ENCODE measurements around the gene ZNF239.
"Not testable (repeated sequence)": the region's sequence is repeated elsewhere in the genome, so short reads cannot be mapped to it uniquely, and the experiment has no call there.

Gene ZNF239

DNA sequence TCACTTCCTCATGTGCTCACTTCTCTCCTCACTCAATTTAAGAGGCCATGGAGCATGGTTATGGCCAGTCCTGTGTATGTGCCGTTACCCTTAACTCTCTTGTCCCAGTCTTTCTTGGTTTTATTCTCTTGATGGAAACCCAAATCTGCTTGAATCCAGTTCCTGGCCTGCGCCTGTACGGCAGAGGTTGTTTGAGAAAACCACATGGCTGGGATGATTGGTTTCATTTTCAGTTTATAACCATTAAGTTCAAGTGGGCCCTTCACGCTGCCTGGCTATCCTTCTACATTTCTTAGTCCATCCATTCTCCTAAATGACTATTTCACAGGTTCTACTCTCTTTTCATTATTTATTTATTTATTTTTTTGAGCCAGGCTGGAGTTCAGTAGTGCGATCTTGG is 1.6 kb upstream of the ZNF239 start:
- DNase-seq = no peak

DNA sequence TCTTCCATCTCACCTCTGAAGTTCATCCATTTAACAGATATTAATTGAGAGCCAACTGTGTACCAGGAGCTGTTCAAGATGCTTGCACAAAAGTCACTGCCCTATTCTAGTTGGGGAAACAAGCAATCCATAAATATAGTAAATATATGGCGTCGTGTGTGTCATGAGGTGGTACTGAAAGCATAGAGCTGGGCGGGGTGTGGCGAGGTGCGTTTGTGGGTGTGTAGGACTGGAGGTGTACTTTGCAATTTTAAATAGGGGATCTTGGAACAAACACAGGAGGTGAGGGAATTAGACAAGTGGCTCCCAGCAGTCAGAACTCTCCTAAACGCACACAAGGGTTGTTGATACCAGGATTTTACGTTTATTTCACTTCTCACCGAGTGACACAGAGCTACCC is 490 bp upstream of the ZNF239 start:
- no peak for DNase-seq

DNA sequence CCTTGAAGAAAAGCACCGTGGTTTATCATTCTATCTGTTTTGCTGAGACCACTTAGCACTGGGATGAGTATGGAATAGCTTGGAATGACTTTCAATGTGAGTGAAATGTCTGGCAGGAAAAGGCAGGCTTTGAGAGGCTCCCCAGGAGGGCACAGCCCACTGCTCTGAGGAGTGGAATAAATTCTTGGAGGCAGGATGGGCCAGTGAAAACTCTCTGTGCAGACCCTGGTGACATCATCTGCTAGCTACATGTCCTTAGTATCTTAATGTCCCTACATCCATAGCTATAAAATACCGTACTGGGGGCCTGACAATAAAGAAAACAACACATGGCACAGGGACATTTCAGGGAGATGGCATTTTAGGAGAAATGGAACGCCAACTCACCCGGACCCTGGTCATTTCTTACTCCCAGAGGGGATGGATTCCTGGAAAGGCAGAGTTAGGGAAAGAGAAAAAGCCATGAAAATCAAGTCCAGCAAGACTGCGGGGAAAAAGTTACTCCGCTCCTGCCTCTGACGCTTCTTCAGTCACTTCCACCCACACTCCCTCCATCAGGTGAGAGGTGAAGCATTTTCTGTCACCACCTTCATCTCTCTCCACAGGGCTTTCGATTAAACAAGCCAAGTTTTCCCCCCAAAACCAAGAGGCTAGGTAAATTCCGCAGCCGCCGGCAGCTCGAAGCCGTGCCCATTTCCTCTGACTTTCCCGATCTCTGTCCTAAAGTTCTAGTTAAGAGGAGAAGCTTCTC is 991 bp downstream of the ZNF239 start:
- DNase-seq = peak; percentile 13

DNA sequence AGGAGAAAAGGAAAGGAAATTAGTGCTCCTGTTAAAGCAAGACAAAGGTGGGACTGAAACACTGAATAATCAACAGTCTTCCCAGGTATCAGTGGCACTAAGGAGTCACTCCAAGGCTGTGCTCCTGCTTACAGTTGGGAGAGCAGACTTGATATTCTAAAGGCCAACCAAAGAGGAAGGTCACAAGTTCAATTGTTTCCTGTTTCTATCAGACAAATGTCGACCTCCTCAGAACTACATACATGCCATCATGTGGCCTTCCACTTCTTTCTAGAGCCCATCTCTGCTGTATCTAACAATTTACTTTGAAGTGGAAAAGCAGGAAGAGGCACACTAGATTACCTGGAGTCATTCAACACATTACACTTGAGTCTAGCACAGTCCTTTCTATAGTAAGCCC is 3.4 kb downstream of the ZNF239 start:
- DNase-seq = no peak

DNA sequence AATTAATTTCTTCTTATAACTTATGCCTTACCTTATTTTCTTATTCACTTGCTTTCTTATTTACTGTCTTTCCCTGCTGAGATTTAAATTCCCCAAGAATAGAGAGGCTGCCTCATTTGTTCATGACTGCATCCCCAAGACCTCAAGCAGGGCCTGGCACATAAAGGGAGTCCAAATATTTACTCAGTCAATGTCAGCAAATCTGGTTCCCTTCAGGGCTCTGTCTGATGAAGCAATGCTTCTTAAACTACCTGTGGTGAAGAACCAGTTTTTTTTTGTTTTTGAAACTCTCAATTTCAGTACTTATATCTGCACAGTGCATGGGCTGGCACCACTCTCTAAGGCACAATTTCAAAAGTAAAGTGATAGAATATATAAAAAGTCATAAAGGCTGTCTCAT is 4.7 kb downstream of the ZNF239 start:
- DNase-seq = no peak

DNA sequence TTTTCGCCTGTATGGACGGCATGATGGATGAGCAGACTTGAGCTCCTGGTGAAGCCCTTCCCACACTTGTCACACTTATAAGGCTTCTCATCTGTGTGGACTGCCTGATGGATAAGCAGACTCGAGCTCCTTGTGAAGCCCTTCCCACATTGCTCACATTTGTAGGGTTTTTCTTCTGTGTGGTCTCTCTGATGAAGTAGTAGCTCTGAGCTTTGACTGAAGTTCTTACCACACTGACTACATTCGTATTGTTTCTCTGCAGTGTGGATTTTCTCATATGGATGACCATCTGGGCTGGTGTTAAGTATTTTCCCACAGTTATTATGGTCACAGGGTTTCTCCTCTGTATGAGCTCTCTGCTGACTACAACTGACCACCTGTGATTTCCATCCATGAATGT is 17.2 kb downstream of the ZNF239 start:
- DNase-seq = no peak

DNA sequence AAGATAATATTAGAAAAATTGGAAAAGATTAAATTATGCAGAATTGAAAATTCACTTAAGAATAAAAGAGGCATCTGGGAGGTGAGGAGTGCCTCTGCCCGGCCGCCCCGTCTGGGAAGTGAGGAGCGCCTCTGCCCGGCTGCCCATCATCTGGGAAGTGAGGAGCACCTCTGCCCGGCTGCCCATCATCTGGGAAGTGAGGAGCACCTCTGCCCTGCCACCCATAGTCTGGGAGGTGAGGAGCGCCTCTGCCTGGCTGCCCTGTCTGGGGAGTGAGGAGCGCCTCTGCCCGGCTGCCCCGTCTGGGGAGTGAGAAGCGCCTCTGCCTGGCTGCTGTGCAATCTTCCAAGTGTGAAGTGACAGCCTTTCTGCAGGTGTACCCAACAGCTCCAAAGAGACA is 30.7 kb downstream of the ZNF239 start:
- DNase-seq = not testable (repeated sequence)

DNA sequence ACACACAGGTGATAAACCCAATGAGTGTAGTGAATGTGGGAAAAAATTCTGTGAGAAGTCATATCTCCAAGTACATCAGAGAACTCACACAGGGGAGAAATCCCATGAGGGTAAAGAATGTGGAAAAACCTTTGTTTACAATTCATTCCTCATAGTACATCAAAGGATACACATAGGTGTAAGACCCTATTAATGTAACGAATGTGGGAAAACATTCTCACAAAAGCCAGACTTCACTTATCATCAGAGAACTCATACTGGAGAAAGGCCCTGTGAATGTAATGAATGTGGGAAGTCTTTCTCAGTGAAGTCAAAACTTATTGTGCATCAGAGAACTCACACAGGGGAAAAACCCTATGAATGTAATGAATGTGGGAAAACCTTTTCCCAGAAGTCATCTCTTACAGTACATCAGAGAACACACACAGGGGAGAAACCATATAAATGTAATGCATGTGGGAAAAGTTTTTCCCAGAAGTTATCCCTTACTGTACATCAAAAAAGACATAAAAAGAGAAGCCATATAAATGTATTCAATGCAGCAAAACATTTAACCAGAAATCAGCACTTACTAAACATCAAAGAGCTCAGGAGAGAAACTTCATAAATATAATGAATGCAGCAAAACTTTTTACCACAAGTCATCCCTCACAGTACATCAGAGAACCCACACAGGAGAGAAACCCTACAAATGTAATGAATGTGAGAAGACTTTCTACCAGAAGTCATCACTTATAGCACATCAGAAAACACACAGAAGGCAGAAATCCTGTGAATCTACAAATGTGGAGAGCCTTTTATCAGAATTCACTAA is 49.8 kb downstream of the ZNF239 start:
- no peak for DNase-seq

Measured in activated CD4-positive, alpha-beta T cell treated with anti-CD3 and anti-CD28 coated beads for 48 hours (primary cell).